NCI-H2107 (cell line): Measurements from ENCODE around the gene TF.

ENCODE experiments used
- DNase-seq: peaks from one replicate; lab custom pipeline; 2025; lab: John Stamatoyannopoulos, UW

TF gene

GRCh38 chr3:133747373-133747772, 1.2 kb downstream of the TF start:
- no peak for DNase-seq

GRCh38 chr3:133747907-133748639, 1.9 kb downstream of the TF start:
- no peak for DNase-seq

DNA sequence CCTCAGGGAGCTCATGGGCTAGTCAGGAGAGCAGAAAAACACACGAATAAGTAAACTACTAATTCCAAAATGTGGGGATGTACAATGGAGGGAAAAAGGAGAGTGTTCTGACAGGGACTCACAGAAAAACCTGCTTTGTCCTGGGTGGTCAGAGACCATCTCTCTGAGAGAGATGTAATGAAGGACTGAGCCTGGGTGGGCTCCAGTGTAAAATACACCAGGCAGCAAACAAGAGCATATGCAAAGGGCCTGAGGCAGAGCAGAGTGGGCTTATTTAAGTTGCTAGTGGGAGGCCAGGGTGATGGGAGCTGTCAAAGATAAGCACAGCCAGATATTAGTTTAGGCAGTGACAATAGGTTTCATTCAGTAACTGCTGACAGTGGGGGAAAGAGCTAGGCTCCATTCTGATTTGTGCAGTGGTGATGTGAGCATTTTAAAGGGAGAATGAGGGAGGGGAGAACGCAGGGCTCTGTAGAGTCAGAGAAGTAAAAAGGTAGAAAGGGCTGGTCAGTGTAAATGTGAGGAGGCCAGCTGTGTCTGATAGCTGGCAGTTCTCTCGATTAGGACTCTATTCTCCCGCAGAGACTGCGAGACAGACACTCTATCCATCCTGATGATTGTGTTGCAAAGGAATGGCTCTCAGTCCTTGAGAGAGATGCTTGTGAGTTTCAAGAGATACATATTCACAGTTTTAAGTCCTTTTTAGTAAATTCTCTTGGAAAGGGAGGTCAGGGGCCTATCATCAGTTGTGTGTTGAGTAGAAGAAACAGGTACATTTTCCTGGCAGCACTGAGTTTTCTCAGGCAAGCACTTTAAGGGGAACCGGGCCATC, 3.5 kb downstream of the TF start:
- no peak for DNase-seq

DNA sequence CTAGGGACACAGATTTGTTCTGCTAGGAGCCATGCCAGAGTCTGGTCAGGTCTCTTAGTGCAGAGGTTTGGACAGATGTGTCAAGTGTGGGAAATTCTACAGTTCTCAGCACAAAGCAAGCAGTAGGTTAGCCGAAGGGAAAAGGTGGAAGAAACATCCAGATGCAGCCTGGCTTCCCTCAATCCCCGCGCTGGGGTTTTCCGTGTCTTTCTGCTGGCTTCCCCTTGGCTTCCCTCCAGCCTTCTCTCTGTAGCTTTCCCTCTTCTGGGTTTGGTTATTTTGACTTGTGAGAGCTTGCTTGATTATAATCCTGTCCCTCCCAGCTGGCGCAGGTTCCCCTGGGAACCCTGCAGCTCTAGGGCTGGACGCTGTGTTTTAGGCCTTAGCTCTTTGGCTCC, 4.1 kb downstream of the TF start:
- no peak for DNase-seq

GRCh38 chr3:133753107-133753778, 7.0 kb downstream of the TF start:
- DNase-seq, result no peak

- no peak for DNase-seq
These were observed 7.6 kb downstream of the TF start for GRCh38 chr3:133753779-133754164.

- DNase-seq, result no peak
These were observed 8.3 kb downstream of the TF start for GRCh38 chr3:133754455-133754854.

DNA sequence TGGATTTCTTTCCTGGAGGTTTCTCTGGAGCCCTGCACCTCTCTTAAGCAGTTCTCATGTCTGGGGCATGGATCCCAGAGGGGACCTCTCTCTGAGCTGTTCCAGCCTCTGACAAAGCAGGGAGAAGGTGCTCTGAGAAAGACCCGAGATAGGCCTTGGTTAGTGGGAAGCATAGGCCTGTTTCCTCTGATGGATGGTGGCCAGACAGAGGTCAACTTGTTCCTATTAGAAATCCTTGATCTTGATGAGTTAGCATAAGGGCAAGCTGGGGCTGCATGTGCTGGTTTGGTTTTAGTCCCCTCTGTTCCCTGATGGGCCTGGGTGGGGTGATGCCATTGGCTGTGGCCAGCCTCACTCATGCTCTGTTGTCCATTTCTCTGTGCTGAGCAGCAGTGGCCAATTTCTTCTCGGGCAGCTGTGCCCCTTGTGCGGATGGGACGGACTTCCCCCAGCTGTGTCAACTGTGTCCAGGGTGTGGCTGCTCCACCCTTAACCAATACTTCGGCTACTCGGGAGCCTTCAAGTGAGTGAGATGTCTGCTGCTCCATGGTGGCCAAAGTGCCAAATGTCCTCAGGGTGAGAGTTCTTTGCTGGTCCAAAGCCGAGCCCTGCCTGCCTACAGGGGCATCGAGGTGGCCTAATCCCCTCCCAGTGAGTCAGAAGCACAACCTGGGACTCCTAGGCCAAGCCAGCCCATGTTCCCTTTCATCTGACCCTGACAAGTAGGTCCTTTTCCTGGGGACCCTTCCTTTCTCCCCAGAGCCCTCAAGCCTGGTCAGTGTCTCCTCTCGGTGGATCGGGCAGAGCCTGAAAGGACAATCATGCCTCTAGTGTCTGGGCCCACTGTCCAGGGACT, 9.0 kb downstream of the TF start:
- DNase-seq, result no peak

GRCh38 chr3:133756716-133757694, 10.8 kb downstream of the TF start:
- DNase-seq, result no peak

- no peak for DNase-seq
These were observed 11.7 kb downstream of the TF start for GRCh38 chr3:133757701-133758567.

GRCh38 chr3:133758568-133758928, 12.4 kb downstream of the TF start:
- no peak for DNase-seq

GRCh38 chr3:133758964-133759739, 13.0 kb downstream of the TF start:
- no peak for DNase-seq

DNA sequence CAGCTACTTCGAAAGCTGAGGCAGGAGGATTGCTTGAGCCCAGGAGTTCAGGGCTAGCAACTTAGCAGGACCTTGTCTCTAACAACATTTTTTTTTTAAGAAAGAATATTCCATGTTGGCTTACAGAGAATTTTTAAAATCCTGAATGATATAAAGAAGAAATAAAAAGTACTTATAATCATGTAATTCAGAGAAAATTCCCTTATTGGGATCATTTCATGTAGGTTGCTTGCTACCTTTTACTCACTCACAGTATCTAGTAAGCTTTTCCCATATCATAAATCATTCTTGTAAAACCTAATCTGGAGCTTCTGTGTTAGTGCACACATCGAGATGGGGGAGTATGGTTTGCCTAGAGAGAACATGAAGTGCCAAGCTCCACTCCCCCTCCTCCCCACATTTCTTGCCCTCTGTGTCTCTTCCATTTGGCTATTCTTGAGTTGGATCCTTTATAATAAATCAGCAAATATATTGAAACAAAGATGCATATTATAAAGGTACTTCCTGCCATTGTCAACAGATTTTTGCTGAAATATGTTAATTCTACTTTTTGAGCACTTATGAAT, 13.6 kb downstream of the TF start:
- no peak for DNase-seq

GRCh38 chr3:133760916-133761315, 14.7 kb downstream of the TF start:
- no peak for DNase-seq

- no peak for DNase-seq
These were observed 15.7 kb downstream of the TF start for GRCh38 chr3:133761605-133762484.

DNA sequence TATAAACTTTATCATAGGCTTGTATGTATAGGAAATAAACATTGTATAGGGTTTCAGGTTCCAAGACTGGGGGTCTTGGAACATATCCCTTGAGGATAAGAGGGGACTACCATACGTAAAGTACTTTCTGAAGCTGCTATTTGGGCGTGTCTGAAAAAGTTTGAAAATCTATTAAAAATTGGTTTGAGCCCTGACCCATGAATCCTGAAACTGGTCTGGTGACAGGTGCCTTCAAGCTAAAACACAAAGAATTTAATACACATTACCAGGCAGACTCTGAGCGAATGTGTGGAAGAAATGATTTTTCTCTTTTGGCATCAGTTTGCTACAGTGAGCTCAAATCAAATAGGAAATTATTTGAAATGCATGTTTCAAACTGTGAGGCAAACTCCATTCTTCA, 16.3 kb downstream of the TF start:
- DNase-seq, result no peak

- no peak for DNase-seq
These were observed 17.8 kb downstream of the TF start for GRCh38 chr3:133763797-133764683.
